Measurements from ENCODE around the gene FBXW9. TPM values are rescaled to one million over a fixed set of nuclear protein-coding genes. Genes with fewer than 3 reads are reported as not detected.
"Not testable (repeated sequence)": the region's sequence is repeated elsewhere in the genome, so short reads cannot be mapped to it uniquely, and the experiment has no call there.

FBXW9 gene
- polyA plus RNA-seq, 1 donor from 2014 or later, result 16.2 TPM

GRCh38 chr19:12647047-12647446, 49.4 kb downstream of the FBXW9 start:
- Histone ChIP-seq H3K4me2 (ENCODE audit: low read length) (no peak overlapping the region), H3K4me3 (ENCODE audit: low read length) (no peak overlapping the region)

GRCh38 chr19:12646551-12646950, 49.9 kb downstream of the FBXW9 start:
- Histone ChIP-seq H3K4me3 (ENCODE audit: low read length) (no peak overlapping the region), H3K27ac (ENCODE audit: low read length) (no peak overlapping the region), H3K36me3 (ENCODE audit: insufficient read depth, low read length) (no peaks in the 10 kb centered on the region), H3K4me2 (ENCODE audit: low read length) (no peak overlapping the region), H3K9me2 (ENCODE audit: insufficient read depth, low read length) (no peaks in the 10 kb centered on the region), H3F3A (ENCODE audit: insufficient read depth, low read length, poor library complexity, severe bottlenecking) (no peaks in the 10 kb centered on the region), H3K9ac (ENCODE audit: low read length) (no peak overlapping the region), H3K79me2 (replicated peaks; ENCODE audit: insufficient read depth, low read length) (no peaks in the 10 kb centered on the region), H4K20me1 (ENCODE audit: insufficient read depth) (no peaks in the 10 kb centered on the region), H3K9me3 (ENCODE audit: low read length) (no peaks in the 10 kb centered on the region), H3K27me3 (ENCODE audit: insufficient read depth, low read depth, low read length) (no peaks in the 10 kb centered on the region), H2AFZ (ENCODE audit: low read depth, low read length) (no peak overlapping the region)
- TF ChIP-seq EP300 (conservative IDR thresholded peaks at IDR 0.05; ENCODE audit: poor library complexity, severe bottlenecking) (no peak), EZH2 (IDR thresholded peaks at IDR 0.05; ENCODE audit: borderline replicate concordance, insufficient read depth, low read length, poor library complexity, severe bottlenecking) (no peak), TAF1 (IDR thresholded peaks at IDR 0.05; ENCODE audit: low read depth) (no peak), RAD21 (conservative IDR thresholded peaks at IDR 0.05) (no peak), POLR2AphosphoS5 (IDR thresholded peaks at IDR 0.05) (no peak), MXI1 (conservative IDR thresholded peaks at IDR 0.05; ENCODE audit: poor library complexity, severe bottlenecking) (no peak), SMC3 (conservative IDR thresholded peaks at IDR 0.05; ENCODE audit: poor library complexity) (no peak)
- TF ChIP-seq, protein P1, sequence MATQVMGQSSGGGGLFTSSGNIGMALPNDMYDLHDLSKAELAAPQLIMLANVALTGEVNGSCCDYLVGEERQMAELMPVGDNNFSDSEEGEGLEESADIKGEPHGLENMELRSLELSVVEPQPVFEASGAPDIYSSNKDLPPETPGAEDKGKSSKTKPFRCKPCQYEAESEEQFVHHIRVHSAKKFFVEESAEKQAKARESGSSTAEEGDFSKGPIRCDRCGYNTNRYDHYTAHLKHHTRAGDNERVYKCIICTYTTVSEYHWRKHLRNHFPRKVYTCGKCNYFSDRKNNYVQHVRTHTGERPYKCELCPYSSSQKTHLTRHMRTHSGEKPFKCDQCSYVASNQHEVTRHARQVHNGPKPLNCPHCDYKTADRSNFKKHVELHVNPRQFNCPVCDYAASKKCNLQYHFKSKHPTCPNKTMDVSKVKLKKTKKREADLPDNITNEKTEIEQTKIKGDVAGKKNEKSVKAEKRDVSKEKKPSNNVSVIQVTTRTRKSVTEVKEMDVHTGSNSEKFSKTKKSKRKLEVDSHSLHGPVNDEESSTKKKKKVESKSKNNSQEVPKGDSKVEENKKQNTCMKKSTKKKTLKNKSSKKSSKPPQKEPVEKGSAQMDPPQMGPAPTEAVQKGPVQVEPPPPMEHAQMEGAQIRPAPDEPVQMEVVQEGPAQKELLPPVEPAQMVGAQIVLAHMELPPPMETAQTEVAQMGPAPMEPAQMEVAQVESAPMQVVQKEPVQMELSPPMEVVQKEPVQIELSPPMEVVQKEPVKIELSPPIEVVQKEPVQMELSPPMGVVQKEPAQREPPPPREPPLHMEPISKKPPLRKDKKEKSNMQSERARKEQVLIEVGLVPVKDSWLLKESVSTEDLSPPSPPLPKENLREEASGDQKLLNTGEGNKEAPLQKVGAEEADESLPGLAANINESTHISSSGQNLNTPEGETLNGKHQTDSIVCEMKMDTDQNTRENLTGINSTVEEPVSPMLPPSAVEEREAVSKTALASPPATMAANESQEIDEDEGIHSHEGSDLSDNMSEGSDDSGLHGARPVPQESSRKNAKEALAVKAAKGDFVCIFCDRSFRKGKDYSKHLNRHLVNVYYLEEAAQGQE (IDR thresholded peaks at IDR 0.05; ENCODE audit: borderline replicate concordance), result no peak
- TF ChIP-seq, protein P2, sequence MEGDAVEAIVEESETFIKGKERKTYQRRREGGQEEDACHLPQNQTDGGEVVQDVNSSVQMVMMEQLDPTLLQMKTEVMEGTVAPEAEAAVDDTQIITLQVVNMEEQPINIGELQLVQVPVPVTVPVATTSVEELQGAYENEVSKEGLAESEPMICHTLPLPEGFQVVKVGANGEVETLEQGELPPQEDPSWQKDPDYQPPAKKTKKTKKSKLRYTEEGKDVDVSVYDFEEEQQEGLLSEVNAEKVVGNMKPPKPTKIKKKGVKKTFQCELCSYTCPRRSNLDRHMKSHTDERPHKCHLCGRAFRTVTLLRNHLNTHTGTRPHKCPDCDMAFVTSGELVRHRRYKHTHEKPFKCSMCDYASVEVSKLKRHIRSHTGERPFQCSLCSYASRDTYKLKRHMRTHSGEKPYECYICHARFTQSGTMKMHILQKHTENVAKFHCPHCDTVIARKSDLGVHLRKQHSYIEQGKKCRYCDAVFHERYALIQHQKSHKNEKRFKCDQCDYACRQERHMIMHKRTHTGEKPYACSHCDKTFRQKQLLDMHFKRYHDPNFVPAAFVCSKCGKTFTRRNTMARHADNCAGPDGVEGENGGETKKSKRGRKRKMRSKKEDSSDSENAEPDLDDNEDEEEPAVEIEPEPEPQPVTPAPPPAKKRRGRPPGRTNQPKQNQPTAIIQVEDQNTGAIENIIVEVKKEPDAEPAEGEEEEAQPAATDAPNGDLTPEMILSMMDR (IDR thresholded peaks at IDR 0.05; ENCODE audit: poor library complexity, severe bottlenecking), result no peak

More at GRCh38 chr19:12647047-12647446, 49.4 kb downstream of the FBXW9 start:
- H3K9ac ChIP-seq (ENCODE audit: low read length), result no peak overlapping the region
- H3K36me3 ChIP-seq (ENCODE audit: insufficient read depth, low read length), result no peaks in the 10 kb centered on the region
- no peaks in the 10 kb centered on the region for H4K20me1 ChIP-seq (ENCODE audit: insufficient read depth)
- no peaks in the 10 kb centered on the region for H3K79me2 ChIP-seq (replicated peaks; ENCODE audit: insufficient read depth, low read length)
- H3K27me3 ChIP-seq (ENCODE audit: insufficient read depth, low read depth, low read length), result no peaks in the 10 kb centered on the region
- H3F3A ChIP-seq (ENCODE audit: insufficient read depth, low read length, poor library complexity, severe bottlenecking), result no peaks in the 10 kb centered on the region
- no peak overlapping the region for H3K27ac ChIP-seq (ENCODE audit: low read length)
- H3K9me3 ChIP-seq (ENCODE audit: low read length), result no peaks in the 10 kb centered on the region
- no peaks in the 10 kb centered on the region for H3K9me2 ChIP-seq (ENCODE audit: insufficient read depth, low read length)
- TF ChIP-seq, protein P2 (IDR thresholded peaks at IDR 0.05; ENCODE audit: poor library complexity, severe bottlenecking), result no peak
- TF ChIP-seq TAF1 (IDR thresholded peaks at IDR 0.05; ENCODE audit: low read depth) (no peak), EP300 (conservative IDR thresholded peaks at IDR 0.05; ENCODE audit: poor library complexity, severe bottlenecking) (no peak), SMC3 (conservative IDR thresholded peaks at IDR 0.05; ENCODE audit: poor library complexity) (no peak), MXI1 (conservative IDR thresholded peaks at IDR 0.05; ENCODE audit: poor library complexity, severe bottlenecking) (no peak), EZH2 (IDR thresholded peaks at IDR 0.05; ENCODE audit: borderline replicate concordance, insufficient read depth, low read length, poor library complexity, severe bottlenecking) (no peak), RAD21 (conservative IDR thresholded peaks at IDR 0.05) (no peak), POLR2AphosphoS5 (IDR thresholded peaks at IDR 0.05) (no peak)
- TF ChIP-seq, protein P1 (IDR thresholded peaks at IDR 0.05; ENCODE audit: borderline replicate concordance), result no peak
- H2AFZ ChIP-seq (ENCODE audit: low read depth, low read length), result no peak overlapping the region

DNA sequence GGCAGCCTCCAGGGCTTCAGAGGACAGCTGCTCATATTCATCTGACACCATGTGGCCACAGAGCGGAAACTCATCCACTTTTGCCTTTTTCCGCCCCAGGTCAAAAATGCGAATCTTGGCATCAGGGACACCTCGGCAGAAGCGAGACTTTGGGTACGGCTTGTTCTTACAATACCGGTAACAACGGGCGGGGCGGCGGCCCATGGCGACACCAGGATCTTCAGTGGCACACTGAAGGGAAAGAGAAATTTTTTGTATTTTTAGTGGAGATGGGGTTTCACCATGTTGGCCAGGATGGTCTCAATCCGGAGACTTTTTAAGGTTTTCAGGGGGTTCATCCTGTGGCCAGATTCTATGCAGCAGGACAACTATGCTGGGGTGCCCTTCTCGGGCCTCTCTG, 52.7 kb downstream of the FBXW9 start:
- H4K20me1 ChIP-seq (ENCODE audit: insufficient read depth); H3K4me3 ChIP-seq (ENCODE audit: low read length); H3K79me2 ChIP-seq (replicated peaks; ENCODE audit: insufficient read depth, low read length); H3K4me2 ChIP-seq (ENCODE audit: low read length); H3K27ac ChIP-seq (ENCODE audit: low read length); H3K27me3 ChIP-seq (ENCODE audit: insufficient read depth, low read depth, low read length); H3K9ac ChIP-seq (ENCODE audit: low read length); H3K9me3 ChIP-seq (ENCODE audit: low read length); H3K36me3 ChIP-seq (ENCODE audit: insufficient read depth, low read length); H3F3A ChIP-seq (ENCODE audit: insufficient read depth, low read length, poor library complexity, severe bottlenecking); H2AFZ ChIP-seq (ENCODE audit: low read depth, low read length); H3K9me2 ChIP-seq (ENCODE audit: insufficient read depth, low read length): not testable (repeated sequence)

Data from neural cell (in vitro differentiated cells).